HCT116 (cell line): ENCODE results near the gene RIPOR2. TPM values are rescaled to one million over a fixed set of nuclear protein-coding genes. Genes with fewer than 3 reads are reported as not detected.

Experiments
- ATAC-seq: fragments of 200-7000 bp; cut with Tn5 transposase; 2 replicates; pipeline ENCODE4 v1.9.1; 2020; ENCODE audit warnings: mild to moderate bottlenecking, moderate library complexity
- BruUV-seq: library from RNA; stranded (reverse); fragments of 400-500 nt; replicated peaks from 2 replicates; lab custom pipeline; 2021; lab: Mats Ljungman, UMichigan
- CTCF ChIA-PET: fragments of 300-600 bp; sonication (Branson Sonifier 250); formaldehyde crosslinking; loops from one replicate; lab custom pipeline; 2021; ENCODE audit warnings: antibody characterized with exemption; lab: Charles Lee
- POLR2A ChIA-PET: fragments of 300-600, 350-600 bp; sonication (Branson Sonifier 250); formaldehyde crosslinking; loops from one replicate; lab custom pipeline; 2021; ENCODE audit warnings: antibody characterized with exemption; lab: Charles Lee
- RAD21 ChIA-PET, 2 experiments: fragments of 300-600 bp; sonication (Branson Sonifier 250); formaldehyde crosslinking; loops; one replicate each; lab custom pipeline; 2023; ENCODE audit warnings: low total read pairs in 2 of 2; ENCODE audit not compliant: uncharacterized antibody in 2 of 2, unreplicated experiment in 2 of 2, low non-redundant PET in 1 of 2; lab: Charles Lee
- DNase-seq: peaks from one replicate; pipeline ENCODE4 v3.0.0-alpha.2; 2010; ENCODE audit warnings: low read depth, low spot score
- H2AFZ ChIP-seq: fragments of 200-600 bp; shearing (Covaris generic), sonication (generic); 2 replicates; pipeline ENCODE4 v1.6.1; 2017; ENCODE audit warnings: low read depth, mixed run types, mixed read lengths, antibody characterized with exemption, low read length; ENCODE audit not compliant: poor library complexity, severe bottlenecking
- H3K27ac ChIP-seq: 2 replicates; pipeline ENCODE4 v1.5.1; 2012; ENCODE audit warnings: low read depth, low read length
- H3K27me3 ChIP-seq: fragments of 200-600 bp; sonication (generic); 2 replicates; pipeline ENCODE4 v1.6.1; 2016; ENCODE audit warnings: mixed run types, low read length, mixed read lengths; ENCODE audit not compliant: insufficient read depth
- H3K36me3 ChIP-seq, 2 experiments: fragments of 200-500 bp in 1 of 2; fragments of 200-600 bp in 1 of 2; sonication (Bioruptor generic) in 1 of 2; sonication (generic) in 1 of 2; 2 replicates each; pipeline versions ENCODE4 v1.5.1 to v1.6.1; 2014 to 2016; ENCODE audit warnings: low read length in 2 of 2, inconsistent platforms in 1 of 2, mixed read lengths in 1 of 2, mixed run types in 1 of 2; ENCODE audit not compliant: insufficient read depth in 2 of 2, control insufficient read depth in 1 of 2
- H3K4me1 ChIP-seq, 2 experiments: fragments of 200-600 bp in 1 of 2; sonication (generic) in 1 of 2; 2 replicates each; pipeline versions ENCODE4 v1.5.1 to v1.6.1; 2012 to 2017; ENCODE audit warnings: low read length in 2 of 2, inconsistent platforms in 1 of 2, mild to moderate bottlenecking in 1 of 2, mixed read lengths in 1 of 2, mixed run types in 1 of 2, moderate library complexity in 1 of 2; ENCODE audit not compliant: insufficient read depth in 2 of 2, control insufficient read depth in 1 of 2
- H3K4me2 ChIP-seq: fragments of 200-600 bp; sonication (generic); 2 replicates; pipeline ENCODE4 v1.6.1; 2017; ENCODE audit warnings: mixed run types, low read length, mixed read lengths
- H3K4me3 ChIP-seq, 2 experiments: fragments of 200-600 bp in 1 of 2; sonication (generic) in 1 of 2; replicated peaks in 1 of 2; 2 replicates each; pipeline ENCODE4 v1.5.1; 2011 to 2016; ENCODE audit warnings: low read length in 2 of 2, control low read depth in 1 of 2, low read depth in 1 of 2, mild to moderate bottlenecking in 1 of 2, mixed read lengths in 1 of 2, mixed run types in 1 of 2
- H3K79me2 ChIP-seq: fragments of 200-600 bp; sonication (generic); 2 replicates; pipeline ENCODE4 v1.6.1; 2017; ENCODE audit warnings: mild to moderate bottlenecking, mixed run types, low read length, moderate library complexity, mixed read lengths; ENCODE audit not compliant: insufficient read depth
- H3K9ac ChIP-seq: fragments of 200-600 bp; sonication (generic); 2 replicates; pipeline ENCODE4 v1.6.1; 2016; ENCODE audit warnings: low read length, mixed read lengths
- H3K9me2 ChIP-seq: fragments of 200-600 bp; sonication (generic), shearing (Covaris generic); 2 replicates; pipeline ENCODE4 v1.6.1; 2017; ENCODE audit warnings: mixed run types, mild to moderate bottlenecking, moderate library complexity; ENCODE audit not compliant: insufficient read depth
- H3K9me3 ChIP-seq, 2 experiments: fragments of 200-500 bp in 1 of 2; fragments of 200-600 bp in 1 of 2; sonication (Bioruptor generic) in 1 of 2; sonication (generic) in 1 of 2; 2 replicates each; pipeline ENCODE4 v1.6.1; 2014 to 2017; ENCODE audit warnings: low read length in 2 of 2, mixed read lengths in 2 of 2, inconsistent platforms in 1 of 2, low read depth in 1 of 2, mild to moderate bottlenecking in 1 of 2, mixed run types in 1 of 2, moderate library complexity in 1 of 2; ENCODE audit not compliant: control insufficient read depth in 1 of 2, insufficient read depth in 1 of 2
- H4K20me1 ChIP-seq: fragments of 200-600 bp; sonication (generic), shearing (Covaris generic); 2 replicates; pipeline ENCODE4 v1.6.1; 2017; ENCODE audit warnings: mixed run types, mild to moderate bottlenecking, moderate library complexity; ENCODE audit not compliant: insufficient read depth
- ATF3 ChIP-seq: IDR thresholded peaks from 2 replicates; pipeline ENCODE4 v1.6.1; 2012
- CEBPB ChIP-seq: IDR thresholded peaks from 2 replicates; pipeline ENCODE4 v1.6.1; 2012; ENCODE audit warnings: low read depth
- CTCF ChIP-seq, 3 experiments: fragments of 200-600 bp in 1 of 3; sonication (generic) in 1 of 3; IDR thresholded peaks in 2 of 3; conservative IDR thresholded peaks in 1 of 3; 2 replicates each; pipeline ENCODE4 v1.5.1; 2012 to 2017; ENCODE audit warnings: low read depth in 2 of 3, low read length in 2 of 3, antibody characterized with exemption in 1 of 3, borderline replicate concordance in 1 of 3, control low read depth in 1 of 3, mild to moderate bottlenecking in 1 of 3, mixed read lengths in 1 of 3, mixed run types in 1 of 3, moderate library complexity in 1 of 3; ENCODE audit not compliant: insufficient read depth in 1 of 3
- ELF1 ChIP-seq: IDR thresholded peaks from 2 replicates; pipeline ENCODE4 v1.6.1; 2012; ENCODE audit warnings: low read depth, borderline replicate concordance
- EZH2phosphoT487 ChIP-seq: fragments of 200-600 bp; IDR thresholded peaks from 2 replicates; pipeline ENCODE4 v1.6.1; 2018; ENCODE audit warnings: antibody characterized with exemption, borderline replicate concordance
- JUND ChIP-seq: IDR thresholded peaks from 2 replicates; pipeline ENCODE4 v1.6.1; 2012
- POLR2AphosphoS5 ChIP-seq: IDR thresholded peaks from 2 replicates; pipeline ENCODE4 v1.6.1; 2011; ENCODE audit warnings: mild to moderate bottlenecking, low read depth, low read length, moderate library complexity
- RAD21 ChIP-seq: IDR thresholded peaks from 2 replicates; pipeline ENCODE4 v1.6.1; 2012; ENCODE audit warnings: low read depth, mild to moderate bottlenecking
- REST ChIP-seq: IDR thresholded peaks from 2 replicates; pipeline ENCODE4 v1.6.1; 2012; ENCODE audit warnings: low read depth
- SIN3A ChIP-seq: IDR thresholded peaks from 2 replicates; pipeline ENCODE4 v1.6.1; 2012; ENCODE audit warnings: low read depth
- SP1 ChIP-seq: IDR thresholded peaks from 2 replicates; pipeline ENCODE4 v1.6.1; 2012; ENCODE audit warnings: low read depth
- TCF7L2 ChIP-seq: IDR thresholded peaks from 2 replicates; pipeline ENCODE4 v1.7.0; 2011; ENCODE audit warnings: borderline replicate concordance, inconsistent platforms; ENCODE audit not compliant: insufficient read depth, insufficient read length; ENCODE audit errors: extremely low read depth
- ZBTB33 ChIP-seq: IDR thresholded peaks from 2 replicates; pipeline ENCODE4 v1.6.1; 2011; ENCODE audit warnings: mild to moderate bottlenecking, low read length, moderate library complexity; ENCODE audit not compliant: insufficient replicate concordance; ENCODE audit errors: extremely low read depth
- ZFX ChIP-seq: fragments of 450-650 bp; IDR thresholded peaks from 2 replicates; pipeline ENCODE4 v1.6.1; 2017
- ZNF274 ChIP-seq: fragments of 200-500 bp; sonication (Bioruptor generic); IDR thresholded peaks from 2 replicates; pipeline ENCODE4 v1.6.1; 2014; ENCODE audit warnings: mild to moderate bottlenecking, low read depth, low read length, inconsistent platforms
- intact Hi-C: fragments of 100-400 bp; cut with micrococcal nuclease; formaldehyde crosslinking; loops from 2 replicates; pipeline ENCODE4 v1.10.0; 2022
- total RNA-seq: library from RNA; stranded (reverse); gene quantifications from one replicate; pipeline ENCODE4 v1.2.1, GENCODE V29; 2021; ENCODE audit not compliant: unreplicated experiment

RIPOR2 gene
- total RNA-seq, 1 experiment from 2014 or later, result 0.44 TPM

GRCh38 chr6:24907919-24908649 is 27.7 kb downstream of the RIPOR2 start:
- Histone ChIP-seq H3K9me3 (no peaks in the 10 kb centered on the region), H3K9me2 (no peaks in the 10 kb centered on the region), H3K4me2 (no peak overlapping the region), H3K79me2 (no peaks in the 10 kb centered on the region), H3K4me3 (no peak overlapping the region), H3K27me3 (peaks cover 4% of the 10 kb centered on the region; the same call in 1 of the 2 replicates), H4K20me1 (no peaks in the 10 kb centered on the region), H3K27ac (no peak overlapping the region), H2AFZ (no peak overlapping the region), H3K36me3 (no peaks in the 10 kb centered on the region), H3K4me1 (peaks cover 0 to 1% of the 10 kb centered on the region in 2 experiments; a peak in 1 of 4 replicates), H3K9ac (no peak overlapping the region)
- ChIA-PET RAD21 (interaction anchor here in 1 of 2 experiments (0.6 kb wide), 1 partner anchor 122 kb away, joined by 3 read pairs; no protein-coding TSS in a partner anchor), POLR2A (no interaction called here), CTCF (no interaction called here)
- intact Hi-C loops, result no loop called here
- no peak for TF ChIP-seq ATF3
- no peak for TF ChIP-seq ELF1
- no peak for TF ChIP-seq ZFX
- TF ChIP-seq SP1, result no peak
- TF ChIP-seq JUND, result no peak
- TF ChIP-seq REST, result no peak
- TF ChIP-seq TCF7L2, result no peak
- no peak for TF ChIP-seq RAD21
- TF ChIP-seq CEBPB, result no peak
- no peak for TF ChIP-seq CTCF (IDR thresholded peaks at IDR 0.05 in 2 of 3, conservative IDR thresholded peaks at IDR 0.05 in 1 of 3; ENCODE audit: borderline replicate concordance in 1 of 3, insufficient read depth in 1 of 3, low read depth in 2 of 3, low read length in 2 of 3)
- TF ChIP-seq ZBTB33, result no peak
- no peak for TF ChIP-seq ZNF274
- no peak for TF ChIP-seq POLR2AphosphoS5
- no peak for TF ChIP-seq SIN3A
- no peak for TF ChIP-seq EZH2phosphoT487
- no peak for DNase-seq
- no TSS peak for BruUV-seq
- ATAC-seq, result no peak
